Glomerular visceral epithelial cell (primary cell): ENCODE measurements around the gene LCAT.
A peak's percentile ranks its signal among the peaks of the same experiment; 100 is the strongest.
"Not testable (repeated sequence)": the region's sequence is repeated elsewhere in the genome, so short reads cannot be mapped to it uniquely, and the experiment has no call there.

Source experiments
- DNase-seq: peaks from one replicate; pipeline ENCODE4 v3.0.0-alpha.2; 2016; ENCODE audit errors: extremely low spot score

LCAT gene

GRCh38 chr16:67931712-67932461 is 12.0 kb downstream of the LCAT start, which contains the start of gene CTRL:
Gene CTRL, minus strand, starts transcription at chr16:67931862. Its CDS starts 10 bp downstream, at chr16:67931852.
- no peak for DNase-seq

- DNase-seq = no peak
Observed at GRCh38 chr16:67930678-67931211, 13.2 kb downstream of the LCAT start.

- DNase-seq = no peak
Observed at GRCh38 chr16:67930191-67930590, 13.7 kb downstream of the LCAT start.

- peak; percentile 64 for DNase-seq
Observed at GRCh38 chr16:67928561-67929364, 15.2 kb downstream of the LCAT start.

GRCh38 chr16:67928147-67928546 is 15.8 kb downstream of the LCAT start:
- no peak for DNase-seq

GRCh38 chr16:67927131-67927941 is 16.6 kb downstream of the LCAT start:
- no peak for DNase-seq

- DNase-seq = no peak
Observed at GRCh38 chr16:67926181-67926750, 17.7 kb downstream of the LCAT start.

- DNase-seq = no peak
Observed at GRCh38 chr16:67924140-67924906, 19.6 kb downstream of the LCAT start.

GRCh38 chr16:67923414-67924116 is 20.4 kb downstream of the LCAT start:
- DNase-seq = no peak

GRCh38 chr16:67922740-67923139 is 21.2 kb downstream of the LCAT start:
- no peak for DNase-seq

GRCh38 chr16:67922221-67922620 is 21.7 kb downstream of the LCAT start:
- no peak for DNase-seq

- DNase-seq = no peak
Observed at GRCh38 chr16:67919622-67920221, 24.2 kb downstream of the LCAT start.

GRCh38 chr16:67917852-67918236 is 26.1 kb downstream of the LCAT start:
- peak; percentile 68 for DNase-seq

GRCh38 chr16:67917140-67917851 is 26.6 kb downstream of the LCAT start:
- no peak for DNase-seq

GRCh38 chr16:67915831-67916723 is 27.8 kb downstream of the LCAT start:
- no peak for DNase-seq

- not testable (repeated sequence) for DNase-seq
Observed at GRCh38 chr16:67915496-67915769, 28.5 kb downstream of the LCAT start.

- DNase-seq = no peak
Observed at GRCh38 chr16:67914758-67915495, 29.0 kb downstream of the LCAT start.

- peak; percentile 41 for DNase-seq
Observed at GRCh38 chr16:67910158-67910557, 33.8 kb downstream of the LCAT start.
